SK-N-SH (cell line): ENCODE results near the gene HRCT1. TPM values are rescaled to one million over a fixed set of nuclear protein-coding genes. Genes with fewer than 3 reads are reported as not detected.
A peak's percentile ranks its signal among the peaks of the same experiment; 100 is the strongest.

Experiments used
- CTCF ChIA-PET: fragments of 300-600, 350-600 bp; formaldehyde crosslinking; extraction: SDS; loops from one replicate; lab custom pipeline; 2021; lab: Yijun Ruan, JAX
- POLR2A ChIA-PET: fragments of 350-600 bp; sonication (Branson Sonifier 250); formaldehyde crosslinking; extraction: SDS; loops from one replicate; lab custom pipeline; 2020; ENCODE audit warnings: antibody characterized with exemption, inconsistent platforms; lab: Yijun Ruan, JAX
- DNase-seq: peaks from one replicate; pipeline ENCODE4 v3.0.0; 2012
- H2AFZ ChIP-seq: fragments of 200-600 bp; sonication (generic); 2 replicates; pipeline ENCODE4 v1.8.1; 2016; ENCODE audit warnings: antibody characterized with exemption, mild to moderate bottlenecking, low read depth
- H3F3A ChIP-seq: fragments of 200-600 bp; sonication (generic); replicated peaks from 2 replicates; pipeline ENCODE3; 2016; ENCODE audit warnings: antibody characterized with exemption, mild to moderate bottlenecking; ENCODE audit not compliant: insufficient read depth
- H3K27ac ChIP-seq, 2 experiments: fragments of 200-500 bp in 1 of 2; fragments of 200-600 bp in 1 of 2; sonication (Bioruptor generic) in 1 of 2; sonication (generic), shearing (Covaris generic) in 1 of 2; 2 replicates each; pipeline versions ENCODE4 v1.5.1 to v1.6.1; 2014 to 2016; ENCODE audit warnings: low read depth in 2 of 2, inconsistent platforms in 1 of 2, low read length in 1 of 2, mild to moderate bottlenecking in 1 of 2, mixed read lengths in 1 of 2
- H3K27me3 ChIP-seq: fragments of 200-600 bp; sonication (generic), shearing (Covaris generic); 2 replicates; pipeline ENCODE4 v1.6.1; 2016; ENCODE audit warnings: mixed run types; ENCODE audit not compliant: insufficient read depth
- H3K36me3 ChIP-seq, 2 experiments: fragments of 200-500 bp in 1 of 2; fragments of 200-600 bp in 1 of 2; sonication (Bioruptor generic) in 1 of 2; sonication (generic) in 1 of 2; replicated peaks in 1 of 2; 2 replicates each; pipeline versions ENCODE3 to v1.5.1; 2014 to 2016; ENCODE audit warnings: low read length in 1 of 2, mild to moderate bottlenecking in 1 of 2; ENCODE audit not compliant: insufficient read depth in 2 of 2, control insufficient read depth in 1 of 2
- H3K4me1 ChIP-seq, 2 experiments: fragments of 200-500 bp in 1 of 2; fragments of 200-600 bp in 1 of 2; sonication (Bioruptor generic) in 1 of 2; sonication (generic), shearing (Covaris generic) in 1 of 2; 2 replicates each; pipeline versions ENCODE4 v1.5.1 to v1.6.1; 2014 to 2016; ENCODE audit warnings: low read depth in 1 of 2, low read length in 1 of 2, mixed run types in 1 of 2; ENCODE audit not compliant: insufficient read depth in 2 of 2, control insufficient read depth in 1 of 2
- H3K4me2 ChIP-seq: fragments of 200-600 bp; sonication (generic), shearing (Covaris generic); 2 replicates; pipeline ENCODE4 v1.6.1; 2017; ENCODE audit warnings: mixed run types
- H3K4me3 ChIP-seq, 2 experiments: fragments of 200-500 bp in 1 of 2; fragments of 200-600 bp in 1 of 2; sonication (Bioruptor generic) in 1 of 2; sonication (generic), shearing (Covaris generic) in 1 of 2; 2 replicates each; pipeline versions ENCODE4 v1.5.1 to v1.8.1; 2014 to 2016; ENCODE audit warnings: low read depth in 2 of 2, inconsistent platforms in 1 of 2, low read length in 1 of 2, mild to moderate bottlenecking in 1 of 2, mixed read lengths in 1 of 2, moderate library complexity in 1 of 2
- H3K79me2 ChIP-seq: fragments of 200-600 bp; sonication (generic); 2 replicates; pipeline ENCODE4 v1.8.1; 2017; ENCODE audit warnings: mild to moderate bottlenecking; ENCODE audit not compliant: insufficient read depth
- H3K9ac ChIP-seq: fragments of 200-600 bp; sonication (generic); 2 replicates; pipeline ENCODE4 v1.6.1; 2017; ENCODE audit warnings: mixed run types
- H3K9me2 ChIP-seq: fragments of 200-600 bp; sonication (generic); 2 replicates; pipeline ENCODE4 v1.6.1; 2017; ENCODE audit warnings: mixed run types
- H3K9me3 ChIP-seq: fragments of 200-600 bp; sonication (generic); 2 replicates; pipeline ENCODE4 v1.6.1; 2017; ENCODE audit warnings: mixed run types, mild to moderate bottlenecking, moderate library complexity
- H4K20me1 ChIP-seq: fragments of 200-600 bp; sonication (generic); 2 replicates; pipeline ENCODE4 v1.6.1; 2017; ENCODE audit warnings: mild to moderate bottlenecking, mixed run types; ENCODE audit not compliant: insufficient read depth
- CHD2 ChIP-seq: fragments of 150-350 bp; IDR thresholded peaks from 2 replicates; pipeline ENCODE4 v1.6.1; 2018; ENCODE audit warnings: low read length; ENCODE audit not compliant: partially characterized antibody
- ELF1 ChIP-seq: IDR thresholded peaks from 2 replicates; pipeline ENCODE4 v1.4.0; 2012
- EP300 ChIP-seq, 2 experiments: IDR thresholded peaks; 2 replicates each; pipeline versions ENCODE4 v1.4.0 to v1.6.1; 2012; ENCODE audit warnings: borderline replicate concordance in 1 of 2, low read depth in 1 of 2, low read length in 1 of 2
- FOXJ3 ChIP-seq: sonication (generic); formaldehyde crosslinking; IDR thresholded peaks from 2 replicates; pipeline ENCODE4 v1.5.1; 2020; ENCODE audit warnings: mild to moderate bottlenecking, missing genetic modification reagents
- FOXM1 ChIP-seq: IDR thresholded peaks from 2 replicates; pipeline ENCODE4 v1.4.0; 2012; ENCODE audit warnings: low read depth, mild to moderate bottlenecking
- IRF3 ChIP-seq: fragments of 150-350 bp; IDR thresholded peaks from 2 replicates; pipeline ENCODE4 v1.6.1; 2016; ENCODE audit warnings: mild to moderate bottlenecking, low read depth, low read length
- MAX ChIP-seq: IDR thresholded peaks from 2 replicates; pipeline ENCODE4 v1.4.0; 2012; ENCODE audit warnings: low read depth
- MEF2A ChIP-seq: IDR thresholded peaks from 2 replicates; pipeline ENCODE4 v1.4.0; 2012; ENCODE audit warnings: low read depth, borderline replicate concordance
- NFIC ChIP-seq: IDR thresholded peaks from 2 replicates; pipeline ENCODE4 v1.4.0; 2012; ENCODE audit warnings: borderline replicate concordance
- PBX3 ChIP-seq: IDR thresholded peaks from 2 replicates; pipeline ENCODE4; 2012
- RCOR1 ChIP-seq: fragments of 150-350 bp; IDR thresholded peaks from 2 replicates; pipeline ENCODE4 v1.6.1; 2017; ENCODE audit warnings: antibody characterized with exemption, low read length
- REST ChIP-seq: IDR thresholded peaks from 2 replicates; pipeline ENCODE4 v1.6.1; 2012; ENCODE audit warnings: mild to moderate bottlenecking, low read depth, low read length, moderate library complexity
- RXRA ChIP-seq: IDR thresholded peaks from 2 replicates; pipeline ENCODE4 v1.4.0; 2012; ENCODE audit warnings: low read depth, mild to moderate bottlenecking, borderline replicate concordance
- SIN3A ChIP-seq: IDR thresholded peaks from 2 replicates; pipeline ENCODE4 v1.6.1; 2012; ENCODE audit warnings: low read depth, mild to moderate bottlenecking, low read length, moderate library complexity, borderline replicate concordance
- SMC3 ChIP-seq: IDR thresholded peaks from 2 replicates; pipeline ENCODE4 v1.6.1; 2012; ENCODE audit warnings: low read depth, low read length, improper control_type of control experiment
- TAF1 ChIP-seq: IDR thresholded peaks from 2 replicates; pipeline ENCODE4 v1.6.1; 2012; ENCODE audit warnings: low read depth, mild to moderate bottlenecking, low read length, moderate library complexity, borderline replicate concordance
- USF2 ChIP-seq: fragments of 150-350 bp; IDR thresholded peaks from 2 replicates; pipeline ENCODE4 v1.6.1; 2017; ENCODE audit warnings: antibody characterized with exemption, low read length, low read depth, borderline replicate concordance
- WGBS: methylation state at CpG from one replicate; pipeline ENCODE4 v1.1.6; 2017; ENCODE audit warnings: low lambda C conversion rate; 5-methylcytosine and 5-hydroxymethylcytosine counted together
- polyA plus RNA-seq, 3 experiments: library from polyadenylated mRNA; depleted of rRNA; stranded (reverse); fragments of >200 nt; gene quantifications; 2 replicates each; pipeline ENCODE4 v1.2.3, GENCODE V29; 2012

Gene HRCT1
- polyA plus RNA-seq, 1 of the 3 experiments (the other 2 are of a cell fraction): 3.0 TPM

- CTCF ChIA-PET: interaction anchor here (1.1 to 1.6 kb wide), 2 partner anchors 32 to 72 kb away, joined by 3 read pairs; no protein-coding TSS in a partner anchor
- POLR2A ChIA-PET: no interaction called here
- Histone ChIP-seq H3K79me2 (no peaks in the 10 kb centered on the region), H3K4me1 (peaks cover 0 to 6% of the 10 kb centered on the region in 2 experiments; a peak in 1 of 4 replicates), H4K20me1 (no peaks in the 10 kb centered on the region), H3K9me2 (no peaks in the 10 kb centered on the region), H3F3A (peaks cover 19% of the 10 kb centered on the region), H2AFZ (peak overlapping the region; percentile 69; the same call in 1 of the 2 replicates), H3K27ac (peak overlapping the region in 1 of 2 experiments; percentile 26; a peak in 2 of 4 replicates), H3K9ac (0 out of 2 replicates have a peak overlapping the region, but pooled peaks have one; percentile 10), H3K4me2 (no peak overlapping the region; the same call in 1 of the 2 replicates), H3K27me3 (no peaks in the 10 kb centered on the region), H3K4me3 (no peak overlapping the region), H3K36me3 (no peaks in the 10 kb centered on the region), H3K9me3 (no peaks in the 10 kb centered on the region)
- no peak for DNase-seq
- 42% methylated on average over 6 of the region's 6 CpGs for WGBS
- TF ChIP-seq ELF1 (no peak), REST (no peak), FOXM1 (no peak), IRF3 (no peak), CHD2 (no peak), SIN3A (no peak), EP300 (IDR thresholded peaks at IDR 0.05; ENCODE audit: borderline replicate concordance in 1 of 2, low read depth in 1 of 2, low read length in 1 of 2) (no peak), MEF2A (no peak)
Observed at GRCh38 chr9:35951736-35952135, 45.7 kb downstream of the HRCT1 start.

GRCh38 chr9:35952526-35953191 lies 46.7 kb downstream of the HRCT1 start:
- no peak for DNase-seq
- Histone ChIP-seq H3K4me2 (no peak overlapping the region), H3K27me3 (no peaks in the 10 kb centered on the region), H3K79me2 (no peaks in the 10 kb centered on the region), H3K9me3 (no peaks in the 10 kb centered on the region), H3K27ac (peak overlapping the region in 1 of 2 experiments; percentile 26; a peak in 2 of 4 replicates), H3K4me3 (no peak overlapping the region), H3F3A (peaks cover 19% of the 10 kb centered on the region), H2AFZ (peak overlapping the region; percentile 57; the same call in 1 of the 2 replicates), H4K20me1 (no peaks in the 10 kb centered on the region), H3K9ac (no peak overlapping the region), H3K36me3 (no peaks in the 10 kb centered on the region), H3K4me1 (peaks cover 0 to 6% of the 10 kb centered on the region in 2 experiments; a peak in 1 of 4 replicates), H3K9me2 (no peaks in the 10 kb centered on the region)
- ChIA-PET POLR2A (no interaction called here), CTCF (interaction anchor here (0.6 to 1.6 kb wide), 5 partner anchors 12 to 1702 kb away, joined by 3 to 7 read pairs (median 4); no protein-coding TSS in a partner anchor)
- 55% methylated on average over 6 of the region's 6 CpGs for WGBS
- TF ChIP-seq RXRA (no peak), FOXJ3 (CRISPR knock-in tag) (no peak), RCOR1 (no peak), USF2 (no peak), SMC3 (no peak), MAX (no peak), SIN3A (no peak), PBX3 (no peak), TAF1 (no peak), NFIC (no peak), EP300 (IDR thresholded peaks at IDR 0.05; ENCODE audit: borderline replicate concordance in 1 of 2, low read depth in 1 of 2, low read length in 1 of 2) (no peak), IRF3 (no peak)
